ENCODE measurements around the gene LRFN3.
"Not testable (repeated sequence)": the region's sequence is repeated elsewhere in the genome, so short reads cannot be mapped to it uniquely, and the experiment has no call there.

Gene LRFN3

GRCh38 chr19:35939307-35940077 lies 3.3 kb downstream of the LRFN3 start:
- no peak for DNase-seq (ENCODE audit: low spot score)

DNA sequence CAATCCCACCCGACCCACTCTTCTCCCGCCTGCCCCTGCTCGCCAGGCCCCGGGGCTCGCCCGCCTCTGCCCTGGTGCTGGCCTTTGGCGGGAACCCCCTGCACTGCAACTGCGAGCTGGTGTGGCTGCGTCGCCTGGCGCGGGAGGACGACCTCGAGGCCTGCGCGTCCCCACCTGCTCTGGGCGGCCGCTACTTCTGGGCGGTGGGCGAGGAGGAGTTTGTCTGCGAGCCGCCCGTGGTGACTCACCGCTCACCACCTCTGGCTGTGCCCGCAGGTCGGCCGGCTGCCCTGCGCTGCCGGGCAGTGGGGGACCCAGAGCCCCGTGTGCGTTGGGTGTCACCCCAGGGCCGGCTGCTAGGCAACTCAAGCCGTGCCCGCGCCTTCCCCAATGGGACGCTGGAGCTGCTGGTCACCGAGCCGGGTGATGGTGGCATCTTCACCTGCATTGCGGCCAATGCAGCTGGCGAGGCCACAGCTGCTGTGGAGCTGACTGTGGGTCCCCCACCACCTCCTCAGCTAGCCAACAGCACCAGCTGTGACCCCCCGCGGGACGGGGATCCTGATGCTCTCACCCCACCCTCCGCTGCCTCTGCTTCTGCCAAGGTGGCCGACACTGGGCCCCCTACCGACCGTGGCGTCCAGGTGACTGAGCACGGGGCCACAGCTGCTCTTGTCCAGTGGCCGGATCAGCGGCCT lies 4.1 kb downstream of the LRFN3 start:
- DNase-seq (ENCODE audit: low spot score), result no peak

- DNase-seq (ENCODE audit: low spot score), result no peak
Observed at GRCh38 chr19:35940839-35941238, 4.7 kb downstream of the LRFN3 start.

DNA sequence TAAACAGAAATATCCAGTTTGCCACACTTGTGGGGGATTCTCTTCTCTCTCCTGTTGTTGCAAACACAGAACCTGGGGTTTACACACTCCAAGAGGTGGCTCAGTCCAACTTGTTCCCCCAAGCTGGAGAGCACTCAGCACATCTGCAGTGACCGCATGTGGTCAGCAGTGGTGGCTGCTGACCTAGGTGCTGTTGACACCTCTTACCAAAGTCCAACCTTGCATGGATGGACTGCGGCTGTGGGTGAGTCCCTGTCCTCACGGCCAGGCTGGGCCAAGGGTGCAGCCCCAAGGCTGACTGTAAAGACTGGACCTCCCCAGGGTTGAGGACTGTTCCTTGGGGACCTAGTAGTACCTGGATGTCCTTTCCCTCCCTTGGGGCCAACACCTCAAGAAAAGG lies 6.1 kb downstream of the LRFN3 start:
- no peak for DNase-seq (ENCODE audit: low spot score)

DNA sequence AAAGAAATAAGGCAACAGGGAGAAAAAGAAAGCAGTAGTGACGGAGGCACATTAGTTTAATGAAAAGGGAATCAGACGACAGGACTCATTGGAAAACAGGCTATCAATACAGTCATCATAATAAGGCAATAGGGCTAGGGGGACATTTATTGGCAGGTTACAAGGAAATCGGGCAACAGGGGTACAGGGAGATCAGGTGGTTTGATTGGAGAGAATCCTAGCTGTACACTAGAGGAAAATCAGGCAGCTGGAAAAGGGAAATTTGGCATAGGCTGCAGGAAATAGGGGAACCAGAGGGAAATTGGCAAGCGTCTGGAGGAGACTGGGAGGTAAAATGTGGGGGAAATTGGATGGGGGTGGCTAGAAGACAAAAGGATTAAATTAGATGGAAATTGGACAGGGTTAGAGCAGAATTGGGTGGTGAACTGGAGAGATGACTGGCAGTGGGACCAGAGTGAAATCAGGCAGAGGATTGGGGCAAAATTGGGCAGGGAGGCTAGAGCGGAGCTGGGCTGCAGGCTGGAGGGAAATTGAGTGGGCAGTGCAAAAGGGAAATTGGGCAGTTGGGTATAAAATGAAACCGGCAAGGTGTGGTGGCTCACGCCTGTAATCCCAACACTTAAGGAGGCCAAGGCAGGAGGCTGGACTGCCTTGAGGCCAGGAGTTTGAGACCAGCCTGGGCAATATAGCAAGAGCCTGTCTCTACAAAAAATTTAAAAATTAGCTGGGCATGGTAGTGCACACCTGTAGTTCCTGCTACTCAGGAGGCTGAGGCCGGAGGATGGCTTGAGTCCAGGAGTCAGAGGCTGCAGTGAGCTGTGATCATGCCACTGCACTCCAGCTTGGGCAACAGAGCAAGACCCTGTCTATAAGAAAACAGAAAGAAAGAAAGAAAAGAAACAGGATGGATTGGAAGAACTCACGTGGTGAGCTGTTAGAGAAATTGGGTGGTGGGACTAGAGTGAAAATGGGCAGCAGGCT lies 7.4 kb downstream of the LRFN3 start:
- no peak for DNase-seq (ENCODE audit: low spot score)

GRCh38 chr19:35944556-35944955 lies 8.4 kb downstream of the LRFN3 start:
- no peak for DNase-seq (ENCODE audit: low spot score)

- DNase-seq (ENCODE audit: low spot score), result no peak
Observed at GRCh38 chr19:35945121-35945790, 9.1 kb downstream of the LRFN3 start.

DNA sequence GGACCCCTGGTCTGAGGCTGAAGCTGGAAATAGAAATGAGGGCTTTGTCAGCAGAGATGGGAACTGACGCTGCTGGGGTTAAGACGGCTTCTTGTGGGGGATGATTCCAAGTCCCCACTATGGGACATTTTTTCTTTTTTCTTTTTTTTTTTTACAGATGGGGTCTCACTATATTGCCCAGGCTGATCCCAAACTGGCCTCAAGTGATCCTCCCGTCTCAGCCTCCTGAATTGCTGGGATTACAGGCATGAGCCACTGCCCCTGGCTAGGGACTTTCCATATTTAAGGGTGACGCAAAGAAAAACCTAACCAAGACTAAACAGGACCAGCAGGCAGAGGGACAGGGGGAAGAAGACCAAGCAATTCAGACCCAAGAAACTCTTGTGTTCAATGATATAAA lies 10.0 kb downstream of the LRFN3 start:
- DNase-seq (ENCODE audit: low spot score), result no peak

DNA sequence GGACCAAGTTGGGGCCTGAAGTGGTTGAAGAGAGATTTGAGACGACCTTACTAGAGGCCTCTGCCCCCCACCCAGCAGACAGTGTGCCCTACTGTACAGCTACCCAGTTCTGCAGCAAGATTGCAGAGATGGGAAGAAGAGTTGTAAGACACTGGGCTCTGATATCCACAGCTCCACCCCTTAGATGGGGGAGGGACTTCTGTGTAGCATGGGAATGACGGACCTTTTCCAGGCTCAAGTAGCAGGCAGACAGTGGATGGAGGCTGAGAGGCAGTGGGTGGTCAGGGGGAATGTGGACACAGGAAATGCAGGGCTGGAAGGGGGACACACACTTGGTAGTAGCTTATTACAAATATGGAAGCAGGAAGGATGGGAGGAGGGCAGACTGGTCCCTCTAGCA lies 13.0 kb downstream of the LRFN3 start:
- no peak for DNase-seq (ENCODE audit: low spot score)

DNA sequence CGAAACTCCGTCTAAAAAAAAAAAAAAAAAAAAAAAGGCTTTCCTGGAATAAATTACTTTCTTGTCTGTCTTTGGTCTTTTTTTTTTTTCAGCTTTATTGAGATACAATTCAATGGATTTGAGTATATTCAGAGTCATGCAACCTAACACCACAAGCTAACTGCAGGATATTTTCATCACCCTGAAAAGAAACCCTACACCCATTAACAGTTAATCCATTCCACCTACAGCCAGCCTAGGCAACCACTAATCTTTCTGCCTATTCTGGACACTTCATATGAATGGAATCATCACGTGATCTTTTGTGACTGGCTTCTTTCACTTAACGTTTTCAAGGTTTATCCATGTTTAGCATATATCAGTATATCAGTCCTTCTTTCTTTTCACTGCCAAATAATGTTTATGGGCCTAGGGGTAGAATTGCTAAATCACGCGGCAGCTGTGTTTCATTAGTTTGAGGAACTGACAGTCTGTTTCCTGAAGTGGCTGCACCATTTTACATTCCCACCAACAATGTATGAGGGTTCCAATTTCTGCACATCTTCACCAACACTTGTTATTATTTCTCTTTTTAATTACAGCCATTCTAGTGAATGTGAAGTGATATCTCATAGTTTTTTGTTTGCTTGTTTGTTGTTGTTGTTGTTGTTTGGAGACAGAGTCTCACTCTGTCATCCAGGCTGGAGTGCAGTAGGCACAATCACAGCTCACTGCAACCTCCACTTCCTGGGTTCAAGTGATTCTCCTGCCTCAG lies 19.9 kb downstream of the LRFN3 start:
- DNase-seq (ENCODE audit: low spot score), result no peak

DNA sequence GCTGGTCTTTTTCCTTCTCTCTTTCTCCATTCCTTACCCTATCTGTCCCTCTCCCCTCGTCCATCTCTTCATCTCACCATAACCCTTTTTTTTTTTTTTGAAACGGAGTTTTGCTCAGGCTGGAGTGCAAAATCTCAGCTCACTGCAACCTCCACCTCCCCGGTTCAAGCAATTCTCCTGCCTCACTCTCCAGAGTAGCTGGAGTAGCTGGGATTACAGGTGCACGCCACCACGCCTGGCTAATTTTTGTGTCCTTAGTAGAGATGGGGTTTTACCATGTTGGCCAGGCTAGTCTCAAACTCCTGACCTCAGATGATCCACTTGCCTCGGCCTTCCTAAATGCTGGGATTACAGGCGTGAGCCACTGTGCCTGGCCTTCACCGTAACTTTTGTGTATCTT lies 21.2 kb downstream of the LRFN3 start:
- not testable (repeated sequence) for DNase-seq (ENCODE audit: low spot score)

GRCh38 chr19:35958660-35959039 lies 22.5 kb downstream of the LRFN3 start:
- no peak for DNase-seq (ENCODE audit: low spot score)

DNA sequence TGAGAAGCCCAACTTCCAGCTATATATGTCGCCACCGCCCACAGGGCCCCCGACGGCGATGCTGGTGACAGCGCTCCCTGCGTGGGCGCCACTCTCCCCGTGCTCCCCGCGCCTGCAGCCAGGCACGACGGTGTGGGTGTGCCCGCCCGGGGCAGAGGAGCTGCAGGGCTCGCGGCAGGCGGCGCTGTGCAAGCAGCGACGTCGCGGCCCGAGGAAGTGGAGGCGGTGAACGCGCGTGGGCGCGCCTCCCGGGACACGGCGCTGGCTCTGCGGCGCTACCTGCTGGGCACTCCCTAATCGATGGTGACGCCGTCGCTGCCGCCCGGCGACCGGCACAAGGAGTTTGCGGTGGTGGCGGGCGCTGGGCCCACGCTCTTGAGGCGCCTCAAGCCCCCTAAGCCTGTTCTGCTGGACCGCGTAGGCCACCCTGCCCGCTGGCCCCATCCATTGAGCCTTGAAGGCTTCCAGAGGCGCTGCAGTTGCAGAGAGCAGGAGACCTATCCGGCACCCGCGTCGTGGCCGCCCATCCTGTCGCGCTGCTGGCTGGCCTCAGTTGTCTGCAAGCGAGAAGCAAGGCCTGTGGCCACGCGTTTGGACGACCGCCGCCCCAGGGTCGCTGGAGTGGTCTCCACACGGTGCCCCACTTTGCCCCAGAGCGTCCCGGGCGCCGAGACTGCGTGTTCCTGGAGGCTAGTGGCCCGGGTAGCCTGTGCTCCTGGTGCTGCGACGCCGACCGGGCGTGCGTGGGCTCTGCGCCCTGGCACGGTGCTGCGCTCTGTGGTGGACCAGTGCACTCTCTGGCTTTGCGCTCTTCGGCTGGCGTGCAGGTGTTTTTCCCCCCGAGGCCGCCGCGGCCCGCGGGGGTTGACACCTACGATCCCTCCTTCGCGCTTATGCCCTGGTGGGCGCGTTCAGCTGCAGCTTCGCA lies 23.1 kb downstream of the LRFN3 start:
- DNase-seq (ENCODE audit: low spot score), result peak; percentile 89

DNA sequence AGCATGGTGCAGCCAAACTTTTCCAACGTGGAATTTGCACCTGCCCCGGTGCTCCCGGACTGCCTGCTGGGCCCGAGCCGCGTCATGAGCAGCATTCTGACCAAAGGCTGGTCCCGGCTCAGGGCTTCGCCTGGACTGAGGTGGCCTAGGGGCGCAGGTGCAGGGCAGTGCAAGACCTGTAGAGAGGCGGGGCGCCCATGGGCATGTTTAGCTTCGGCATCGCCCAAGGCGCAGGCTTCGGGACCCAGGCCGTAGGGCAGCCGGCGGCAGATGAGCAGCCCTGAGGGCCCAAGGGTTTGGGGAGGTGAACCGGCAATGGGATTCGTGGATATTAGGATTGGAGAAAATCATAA lies 23.8 kb downstream of the LRFN3 start:
- no peak for DNase-seq (ENCODE audit: low spot score)

GRCh38 chr19:35960432-35960972 lies 24.3 kb downstream of the LRFN3 start:
- no peak for DNase-seq (ENCODE audit: low spot score)

GRCh38 chr19:35963514-35963913 lies 27.3 kb downstream of the LRFN3 start:
- DNase-seq (ENCODE audit: low spot score), result no peak

GRCh38 chr19:35966771-35967170 lies 30.6 kb downstream of the LRFN3 start:
- no peak for DNase-seq (ENCODE audit: low spot score)

- DNase-seq (ENCODE audit: low spot score), result no peak
Observed at GRCh38 chr19:35973487-35973886, 37.3 kb downstream of the LRFN3 start.

DNA sequence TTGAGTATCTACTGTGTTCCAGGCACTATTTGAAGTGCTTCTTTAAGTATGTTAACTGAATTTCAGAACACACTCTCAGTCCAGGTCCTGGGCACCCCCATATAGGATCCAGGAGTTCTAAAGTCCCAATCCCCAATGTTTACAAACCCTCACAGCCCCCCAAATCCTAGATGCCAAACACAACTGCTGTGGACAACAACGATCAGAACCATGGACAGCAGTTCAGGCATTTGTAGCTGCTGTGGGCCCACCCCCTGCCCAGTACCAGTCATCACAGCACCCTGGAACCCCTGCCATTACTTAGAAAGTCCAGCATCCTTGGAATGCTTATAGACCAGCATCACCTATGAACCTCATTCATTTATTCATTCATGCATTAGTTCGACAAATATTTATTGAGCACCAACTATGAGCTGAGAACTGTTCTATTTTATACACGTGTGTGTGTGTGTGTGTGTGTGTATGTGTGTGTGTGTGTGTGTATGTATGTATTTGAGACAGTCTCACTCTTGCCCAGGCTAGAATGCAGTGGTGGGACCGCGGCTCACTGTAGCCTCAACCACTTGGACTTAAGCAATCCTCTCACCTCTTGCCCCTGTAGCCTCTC lies 39.5 kb downstream of the LRFN3 start:
- no peak for DNase-seq (ENCODE audit: low spot score)
